Activated gamma-delta T cell treated with Interleukin-2 at 50 U/mL for 16 hours (primary cell): Measurements from ENCODE around the gene KRTAP6-1.

ENCODE experiments used
- DNase-seq: peaks from one replicate; pipeline ENCODE4 v3.0.0-alpha.2; 2020

The KRTAP6-1 gene

GRCh38 chr21:30567617-30568016 lies 46.1 kb downstream of the KRTAP6-1 start:
- no peak for DNase-seq

GRCh38 chr21:30563630-30564029 lies 50.1 kb downstream of the KRTAP6-1 start:
- DNase-seq = no peak
